Heart right ventricle (tissue), 16 donors: ENCODE measurements around the gene IPO9. TPM values are rescaled to one million over a fixed set of nuclear protein-coding genes. Genes with fewer than 3 reads are reported as not detected.

Experiments used
- ATAC-seq, 8 donors: fragments of 200-7000 bp; cut with Tn5 transposase; one replicate each; pipeline ENCODE4 v1.9.1; 2020; ENCODE audit warnings: mild to moderate bottlenecking in 8 of 8, moderate library complexity in 8 of 8, moderate number of reproducible peaks in 1 of 8
- DNase-seq, 2 donors: peaks; one replicate each; pipeline ENCODE4 v3.0.0-alpha.2; 2020
- H3K27ac ChIP-seq, 10 donors: fragments of 200-600 bp; sonication (generic) in 2 of 10; one replicate each; pipeline versions ENCODE4 v1.5.0 to v1.8.0; 2020 to 2022; ENCODE audit warnings: mild to moderate bottlenecking in 3 of 10
- H3K27me3 ChIP-seq, 7 donors: fragments of 200-600 bp; one replicate each; pipeline ENCODE4 v1.8.0; 2021 to 2022; ENCODE audit warnings: mild to moderate bottlenecking in 2 of 7
- H3K36me3 ChIP-seq, 9 donors: fragments of 200-600 bp; sonication (generic) in 1 of 9; one replicate each; pipeline versions ENCODE4 v1.5.0 to v1.8.0; 2020 to 2022; ENCODE audit warnings: mild to moderate bottlenecking in 2 of 9
- H3K4me1 ChIP-seq, 9 donors: fragments of 200-600 bp; sonication (generic) in 1 of 9; one replicate each; pipeline versions ENCODE4 v1.5.0 to v1.8.0; 2020 to 2022; ENCODE audit warnings: mild to moderate bottlenecking in 4 of 9
- H3K4me3 ChIP-seq, 10 donors: fragments of 200-600 bp; sonication (generic) in 2 of 10; one replicate each; pipeline versions ENCODE4 v1.5.0 to v1.8.0; 2020 to 2022; ENCODE audit warnings: mild to moderate bottlenecking in 7 of 10, moderate library complexity in 2 of 10
- H3K9me3 ChIP-seq, 11 donors: fragments of 200-600 bp in 10 of 11; sonication (generic) in 2 of 11; one replicate each; pipeline versions ENCODE4 v1.5.0 to v1.8.0; 2013 to 2022; ENCODE audit warnings: mild to moderate bottlenecking in 2 of 11, control low read depth in 1 of 11, moderate library complexity in 1 of 11
- WGBS, 2 donors: extraction: QIAGEN DNeasy Blood & Tissue Kit; methylation state at CpG; one replicate each; pipeline ENCODE4 v1.1.7; 2013; ENCODE audit warnings: inconsistent platforms in 1 of 2; 5-methylcytosine and 5-hydroxymethylcytosine counted together
- intact Hi-C, 10 donors: fragments of 100-400 bp; cut with DNase I; formaldehyde crosslinking; loops; one replicate each; pipeline versions ENCODE4 v1.11.1 to v1.14.2; 2022
- polyA plus RNA-seq, 2 donors: library from polyadenylated mRNA; stranded (reverse); fragments of 200-250 nt; gene quantifications; one replicate each; pipeline ENCODE4 v1.2.3, GENCODE V29; 2013
- total RNA-seq, 10 donors: library from RNA; stranded (reverse); fragmentation: NEBNext Ultra II Directional in 3 of 10; extraction: Animal tissue kit (Norgen Biotek cat#: 25700) in 3 of 10; gene quantifications; one replicate each; pipeline versions ENCODE4 v1.2.1 to v1.2.4, GENCODE V29; 2021 to 2023
- TF ChIP-seq, protein P1 (sequence below), 9 donors: fragments of 200-600 bp; sonication (generic) in 2 of 9; IDR thresholded peaks; one replicate each; pipeline versions ENCODE4 v1.5.0 to v1.8.0; 2021 to 2022; ENCODE audit warnings: antibody characterized with exemption in 9 of 9, mild to moderate bottlenecking in 5 of 9, moderate library complexity in 1 of 9
- donor health status: Arrhythmogenic right ventricular cardiomyopathy.
- donor health status: ischemic (EF 13 %, LVEDD 7.1; RV severe dilation, severe dysfunction).
- donor health status: healthy with polysubstance abuse.
- donor health status: DM: no; HTN: yes; CAD: no.
- donor health status: DM: no; HTN: no; CAD: no.
- donor health status: ischemic (EF 25% LVEDD 6.9; RV normal size, moderate dysfunction).
- donor health status: ischemic (EF 25% LVEDD 5.7; RV mildly dilated, moderate dysfunction).
- donor health status: healthy.
- donor health status: DM: yes; HTN: yes; CAD: no.
- donor health status: Ischemic cardiomyopathy.
- donor health status: ischemic (EF 35%, LVEDD 5.7; RV mildly dilated, moderate dysfunction).
- donor health status: nonischemic (EF 11% LVEDD 7.7; RV severe dilation, severe dysfunction).
- donor health status: DM: yes; HTN: yes; CAD: no.
- donor health status: PGD.
- donor health status: ischemic (EF 29% LVEDD 5.4; RV normal size, mild dysfunction).
- donor health status: nonischemic (EF 23%, LVEDD 6.1; RV moderate dilation, normal function).

IPO9 gene
- total and polyA plus RNA-seq, 12 donors: 12.0 to 31.4 (median 26.5) TPM

DNA sequence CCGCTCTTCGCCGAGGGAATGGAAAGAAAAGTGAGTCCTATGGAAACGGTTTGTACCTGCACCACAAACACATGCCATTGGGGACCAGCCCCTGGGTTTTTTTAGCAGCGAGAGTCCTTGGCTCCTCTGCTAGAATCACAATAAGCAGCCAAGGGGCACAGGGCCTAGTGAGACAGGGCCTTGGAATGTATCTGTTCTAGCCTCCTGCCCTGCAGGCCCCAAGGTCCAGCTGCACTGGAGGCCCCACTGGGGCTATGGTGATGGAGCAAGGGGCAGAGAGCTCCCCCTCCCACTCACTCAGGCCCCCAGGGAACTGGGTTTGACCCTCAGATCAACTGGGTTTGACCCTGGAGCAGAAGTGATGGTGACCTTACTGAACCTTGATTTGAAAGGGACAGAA, 74.2 kb downstream of the IPO9 start:
- intact Hi-C loops: loop anchor here in 2 of 10 donors (2.0 to 5.0 kb wide), 2 partner anchors 44 to 46 kb away; partner anchors contain the start of gene LMOD1 (in 1 of the 2)
- Histone ChIP-seq H3K4me3 (no peak overlapping the region), H3K27ac (peak overlapping the region in 9 of 10 donors; percentile 13 to 81 (median 68)), H3K36me3 (peaks cover 0 to 12% (median 0%) of the 10 kb centered on the region in 9 donors), H3K9me3 (no peaks in the 10 kb centered on the region), H3K27me3 (no peaks in the 10 kb centered on the region), H3K4me1 (peaks cover 0 to 44% (median 27%) of the 10 kb centered on the region in 9 donors)
- WGBS, 2 donors: 86 to 93% methylated on average over 5 of the region's 5 CpGs
- DNase-seq: peak in 1 of 2 donors; percentile 44
- TF ChIP-seq, protein P1, sequence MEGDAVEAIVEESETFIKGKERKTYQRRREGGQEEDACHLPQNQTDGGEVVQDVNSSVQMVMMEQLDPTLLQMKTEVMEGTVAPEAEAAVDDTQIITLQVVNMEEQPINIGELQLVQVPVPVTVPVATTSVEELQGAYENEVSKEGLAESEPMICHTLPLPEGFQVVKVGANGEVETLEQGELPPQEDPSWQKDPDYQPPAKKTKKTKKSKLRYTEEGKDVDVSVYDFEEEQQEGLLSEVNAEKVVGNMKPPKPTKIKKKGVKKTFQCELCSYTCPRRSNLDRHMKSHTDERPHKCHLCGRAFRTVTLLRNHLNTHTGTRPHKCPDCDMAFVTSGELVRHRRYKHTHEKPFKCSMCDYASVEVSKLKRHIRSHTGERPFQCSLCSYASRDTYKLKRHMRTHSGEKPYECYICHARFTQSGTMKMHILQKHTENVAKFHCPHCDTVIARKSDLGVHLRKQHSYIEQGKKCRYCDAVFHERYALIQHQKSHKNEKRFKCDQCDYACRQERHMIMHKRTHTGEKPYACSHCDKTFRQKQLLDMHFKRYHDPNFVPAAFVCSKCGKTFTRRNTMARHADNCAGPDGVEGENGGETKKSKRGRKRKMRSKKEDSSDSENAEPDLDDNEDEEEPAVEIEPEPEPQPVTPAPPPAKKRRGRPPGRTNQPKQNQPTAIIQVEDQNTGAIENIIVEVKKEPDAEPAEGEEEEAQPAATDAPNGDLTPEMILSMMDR (IDR thresholded peaks at IDR 0.05): no peak
- peak in 4 of 8 donors; percentile 26 to 64 (median 30) for ATAC-seq

DNA sequence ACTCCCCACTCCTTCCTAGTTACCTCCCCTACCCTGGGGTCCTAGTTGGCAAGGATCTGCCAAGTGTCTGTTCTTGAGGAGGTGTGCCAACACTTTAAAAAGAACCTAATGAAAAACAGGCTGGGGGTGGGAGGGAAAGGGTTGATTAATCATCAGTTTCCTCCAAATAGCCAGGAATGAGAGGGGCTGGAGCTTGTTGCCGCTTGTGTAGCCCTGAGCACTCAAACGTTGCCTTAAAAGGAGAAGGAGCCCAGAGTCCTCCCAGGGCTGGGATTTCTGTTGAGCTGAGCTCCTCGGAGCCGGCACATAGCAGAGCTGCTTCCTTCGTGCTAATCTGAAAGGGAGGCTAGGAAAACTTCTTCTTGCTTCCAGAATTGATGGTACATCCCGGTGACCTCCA, 75.6 kb downstream of the IPO9 start:
- H3K36me3 ChIP-seq: peaks cover 0 to 5% (median 0%) of the 10 kb centered on the region in 9 donors
- H3K9me3 ChIP-seq: no peaks in the 10 kb centered on the region
- 15 to 24% methylated on average over 6 of the region's 6 CpGs for WGBS, 2 donors
- DNase-seq (peak in 1 of 2 donors; percentile 55), ATAC-seq (peak; percentile 56 to 86 (median 74))
- no peaks in the 10 kb centered on the region for H3K27me3 ChIP-seq
- H3K4me1 ChIP-seq: peaks cover 0 to 44% (median 27%) of the 10 kb centered on the region in 9 donors
- peak overlapping the region; percentile 18 to 81 (median 70) for H3K27ac ChIP-seq
- TF ChIP-seq, protein P1 (IDR thresholded peaks at IDR 0.05): no peak
- H3K4me3 ChIP-seq: no peak overlapping the region
- intact Hi-C loops: loop anchor here in 1 of 10 donors (5.0 kb wide), 1 partner anchor 43 kb away; the partner anchor contains the start of gene LMOD1

- peaks cover 0 to 44% (median 27%) of the 10 kb centered on the region in 9 donors for H3K4me1 ChIP-seq
- no peaks in the 10 kb centered on the region for H3K36me3 ChIP-seq
- no peaks in the 10 kb centered on the region for H3K27me3 ChIP-seq
- 65 to 76% methylated on average over 6 of the region's 6 CpGs for WGBS, 2 donors
- no peaks in the 10 kb centered on the region for H3K9me3 ChIP-seq
- TF ChIP-seq, protein P1 (IDR thresholded peaks at IDR 0.05): no peak
- intact Hi-C loops: no loop called here
- ATAC-seq (peak in 2 of 8 donors; percentile 7 to 18), DNase-seq (no peak)
- peak overlapping the region in 9 of 10 donors; percentile 40 to 81 (median 70) for H3K27ac ChIP-seq
- no peak overlapping the region for H3K4me3 ChIP-seq
Observed at GRCh38 chr1:201905234-201905890, 76.4 kb downstream of the IPO9 start.

DNA sequence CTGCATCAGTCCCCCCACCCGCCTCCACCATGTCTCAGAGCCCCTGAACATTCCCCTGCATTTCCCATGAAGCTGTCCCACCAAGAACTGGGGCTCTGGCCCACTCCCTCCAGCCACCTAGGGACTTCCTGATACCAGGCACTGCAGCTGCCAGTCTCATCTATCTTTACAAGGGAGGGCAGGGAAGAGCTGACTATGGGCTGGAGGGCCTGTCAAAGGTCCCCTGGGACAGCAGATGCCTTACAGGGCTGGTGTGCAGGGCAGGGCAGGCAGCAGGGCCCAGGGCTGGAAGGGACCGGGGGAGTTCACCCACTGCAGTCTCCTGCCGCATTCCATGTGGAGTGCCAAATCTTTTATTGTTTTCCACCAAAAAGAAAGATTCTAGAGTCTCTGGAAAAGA, 77.4 kb downstream of the IPO9 start:
- Histone ChIP-seq H3K27me3 (no peaks in the 10 kb centered on the region), H3K4me3 (no peak overlapping the region), H3K36me3 (no peaks in the 10 kb centered on the region), H3K4me1 (peaks cover 0 to 44% (median 27%) of the 10 kb centered on the region in 9 donors), H3K27ac (peak overlapping the region in 5 of 10 donors; percentile 10 to 81 (median 49)), H3K9me3 (no peaks in the 10 kb centered on the region)
- intact Hi-C loops: no loop called here
- TF ChIP-seq, protein P1 (IDR thresholded peaks at IDR 0.05): no peak
- ATAC-seq: peak in 1 of 8 donors; percentile 9
- DNase-seq: no peak
- 87 to 92% methylated on average over 3 of the region's 3 CpGs for WGBS, 2 donors
